ENCODE data around the gene RHBDL1.

Gene RHBDL1

GRCh38 chr16:708959-709358 is 33.5 kb downstream of the RHBDL1 start:
- Histone ChIP-seq H4K20me1 (ENCODE audit: insufficient read depth, low read length, poor library complexity, severe bottlenecking) (no peaks in the 10 kb centered on the region), H3K36me3 (ENCODE audit: insufficient read depth, low read length) (no peaks in the 10 kb centered on the region), H3K9ac (ENCODE audit: low read depth, low read length, poor library complexity, severe bottlenecking) (no peak overlapping the region), H3K4me2 (ENCODE audit: low read depth, low read length, poor library complexity, severe bottlenecking) (no peak overlapping the region), H3K9me3 (ENCODE audit: insufficient read depth, low read depth, low read length) (no peaks in the 10 kb centered on the region), H3K4me3 (ENCODE audit: low read length, poor library complexity, severe bottlenecking) (no peak overlapping the region), H2AFZ (ENCODE audit: low read length) (no peak overlapping the region), H3K27me3 (ENCODE audit: insufficient read depth, low read length, poor library complexity, severe bottlenecking) (no peaks in the 10 kb centered on the region), H3F3A (ENCODE audit: low read depth) (no peaks in the 10 kb centered on the region), H3K79me2 (ENCODE audit: insufficient read depth, low read length) (no peaks in the 10 kb centered on the region), H3K4me1 (ENCODE audit: insufficient read depth, low read length, poor library complexity, severe bottlenecking) (no peaks in the 10 kb centered on the region), H3K9me2 (replicated peaks; ENCODE audit: low read depth, low read length) (no peaks in the 10 kb centered on the region)
- TF ChIP-seq EZH2phosphoT487 (IDR thresholded peaks at IDR 0.05; ENCODE audit: borderline replicate concordance), result no peak
- TF ChIP-seq, protein P1, sequence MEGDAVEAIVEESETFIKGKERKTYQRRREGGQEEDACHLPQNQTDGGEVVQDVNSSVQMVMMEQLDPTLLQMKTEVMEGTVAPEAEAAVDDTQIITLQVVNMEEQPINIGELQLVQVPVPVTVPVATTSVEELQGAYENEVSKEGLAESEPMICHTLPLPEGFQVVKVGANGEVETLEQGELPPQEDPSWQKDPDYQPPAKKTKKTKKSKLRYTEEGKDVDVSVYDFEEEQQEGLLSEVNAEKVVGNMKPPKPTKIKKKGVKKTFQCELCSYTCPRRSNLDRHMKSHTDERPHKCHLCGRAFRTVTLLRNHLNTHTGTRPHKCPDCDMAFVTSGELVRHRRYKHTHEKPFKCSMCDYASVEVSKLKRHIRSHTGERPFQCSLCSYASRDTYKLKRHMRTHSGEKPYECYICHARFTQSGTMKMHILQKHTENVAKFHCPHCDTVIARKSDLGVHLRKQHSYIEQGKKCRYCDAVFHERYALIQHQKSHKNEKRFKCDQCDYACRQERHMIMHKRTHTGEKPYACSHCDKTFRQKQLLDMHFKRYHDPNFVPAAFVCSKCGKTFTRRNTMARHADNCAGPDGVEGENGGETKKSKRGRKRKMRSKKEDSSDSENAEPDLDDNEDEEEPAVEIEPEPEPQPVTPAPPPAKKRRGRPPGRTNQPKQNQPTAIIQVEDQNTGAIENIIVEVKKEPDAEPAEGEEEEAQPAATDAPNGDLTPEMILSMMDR (conservative IDR thresholded peaks at IDR 0.05; ENCODE audit: low read length), result no peak

DNA sequence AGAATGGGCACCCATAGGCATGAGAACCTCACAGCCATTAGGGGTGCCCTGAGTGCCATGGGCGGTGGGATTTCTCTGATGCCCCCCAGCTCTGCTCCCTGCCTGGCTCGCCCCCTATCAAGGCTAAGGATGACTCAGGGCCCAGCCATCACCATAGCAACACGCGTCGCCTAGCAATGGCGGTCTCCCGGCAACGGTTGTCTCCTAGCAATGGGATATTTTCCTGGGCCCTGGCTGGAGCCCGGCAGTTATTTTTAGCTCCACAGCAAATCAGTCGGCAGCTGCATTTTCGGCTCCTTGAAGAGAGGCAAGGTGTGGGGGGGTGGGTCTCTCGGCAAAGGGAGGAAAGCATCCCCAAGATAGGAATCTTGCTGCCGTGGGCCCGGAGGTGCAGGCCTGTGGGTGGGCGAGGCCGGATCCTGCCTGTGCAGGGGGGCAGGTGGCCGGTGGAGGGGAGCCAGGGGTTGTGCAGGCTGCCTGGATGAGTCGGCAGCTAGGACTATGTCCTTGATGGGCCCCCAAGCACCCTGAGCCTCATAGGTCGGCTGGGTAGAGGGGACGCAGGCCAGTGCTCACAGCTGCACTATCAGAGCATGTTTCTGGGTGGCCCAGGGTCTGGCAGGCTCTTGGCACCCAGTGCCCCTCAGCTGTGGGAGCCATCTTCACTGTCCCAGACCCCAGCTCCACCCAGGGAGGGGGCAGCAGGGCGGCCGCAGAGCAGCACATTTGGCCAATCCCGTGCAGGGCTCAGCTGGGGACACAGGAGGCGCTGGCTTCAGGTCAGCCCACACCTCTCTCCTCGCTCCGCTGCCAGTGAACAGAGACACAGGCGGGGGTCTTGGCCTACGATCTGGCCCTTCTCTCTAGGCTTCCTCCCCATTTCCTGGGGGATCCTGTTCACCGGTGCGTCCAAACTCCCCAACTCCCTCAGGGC is 34.4 kb downstream of the RHBDL1 start:
- Histone ChIP-seq H3K27me3 (ENCODE audit: insufficient read depth, low read length, poor library complexity, severe bottlenecking) (no peaks in the 10 kb centered on the region), H4K20me1 (ENCODE audit: insufficient read depth, low read length, poor library complexity, severe bottlenecking) (no peaks in the 10 kb centered on the region), H3K4me1 (ENCODE audit: insufficient read depth, low read length, poor library complexity, severe bottlenecking) (no peaks in the 10 kb centered on the region)

DNA sequence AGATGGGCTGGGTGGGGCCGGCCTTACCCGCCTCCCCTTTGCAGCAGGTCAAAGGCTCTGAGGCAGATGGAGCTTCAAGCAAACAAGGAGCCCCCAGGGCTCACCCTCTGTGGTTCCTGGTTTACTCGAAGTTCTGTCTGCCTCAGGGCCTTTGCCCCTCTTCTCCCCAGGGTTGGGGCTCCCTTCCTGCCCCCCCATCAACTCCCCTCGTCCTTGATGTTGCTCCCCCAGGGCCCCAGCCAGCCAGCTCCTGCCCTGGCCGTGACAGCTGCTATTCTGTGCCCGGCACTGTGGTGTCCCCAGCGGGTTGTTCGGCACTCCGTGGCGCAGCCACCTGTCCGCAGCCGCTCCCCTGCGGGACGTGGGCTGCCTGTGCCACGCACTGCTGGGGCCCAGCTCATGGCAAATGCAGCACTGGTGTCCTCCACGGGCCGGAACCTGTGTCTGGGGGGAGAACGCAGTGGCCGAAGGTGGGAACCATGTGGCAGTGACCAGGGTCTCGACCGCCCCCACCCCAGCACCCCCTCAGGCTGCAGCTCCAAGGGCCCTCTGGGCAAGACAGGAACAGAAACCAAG is 35.1 kb downstream of the RHBDL1 start:
- no peak overlapping the region for H3K4me2 ChIP-seq (ENCODE audit: low read depth, low read length, poor library complexity, severe bottlenecking)
- H3F3A ChIP-seq (ENCODE audit: low read depth), result no peaks in the 10 kb centered on the region
- no peak overlapping the region for H3K9ac ChIP-seq (ENCODE audit: low read depth, low read length, poor library complexity, severe bottlenecking)
- TF ChIP-seq EZH2phosphoT487 (IDR thresholded peaks at IDR 0.05; ENCODE audit: borderline replicate concordance), result no peak
- TF ChIP-seq, protein P1 (conservative IDR thresholded peaks at IDR 0.05; ENCODE audit: low read length), result no peak
- no peaks in the 10 kb centered on the region for H3K79me2 ChIP-seq (ENCODE audit: insufficient read depth, low read length)
- H3K9me3 ChIP-seq (ENCODE audit: insufficient read depth, low read depth, low read length), result no peaks in the 10 kb centered on the region
- no peaks in the 10 kb centered on the region for H3K4me1 ChIP-seq (ENCODE audit: insufficient read depth, low read length, poor library complexity, severe bottlenecking)
- H4K20me1 ChIP-seq (ENCODE audit: insufficient read depth, low read length, poor library complexity, severe bottlenecking), result no peaks in the 10 kb centered on the region
- H3K9me2 ChIP-seq (replicated peaks; ENCODE audit: low read depth, low read length), result no peaks in the 10 kb centered on the region
- no peaks in the 10 kb centered on the region for H3K27me3 ChIP-seq (ENCODE audit: insufficient read depth, low read length, poor library complexity, severe bottlenecking)
- H3K36me3 ChIP-seq (ENCODE audit: insufficient read depth, low read length), result no peaks in the 10 kb centered on the region
- no peak overlapping the region for H2AFZ ChIP-seq (ENCODE audit: low read length)
- H3K4me3 ChIP-seq (ENCODE audit: low read length, poor library complexity, severe bottlenecking), result no peak overlapping the region

More for the DNA sequence above, 34.4 kb downstream of the RHBDL1 start:
- Histone ChIP-seq H3F3A (ENCODE audit: low read depth) (no peaks in the 10 kb centered on the region), H3K36me3 (ENCODE audit: insufficient read depth, low read length) (no peaks in the 10 kb centered on the region), H3K79me2 (ENCODE audit: insufficient read depth, low read length) (no peaks in the 10 kb centered on the region), H3K9me2 (replicated peaks; ENCODE audit: low read depth, low read length) (no peaks in the 10 kb centered on the region), H2AFZ (ENCODE audit: low read length) (no peak overlapping the region), H3K9me3 (ENCODE audit: insufficient read depth, low read depth, low read length) (no peaks in the 10 kb centered on the region), H3K9ac (ENCODE audit: low read depth, low read length, poor library complexity, severe bottlenecking) (no peak overlapping the region), H3K4me3 (ENCODE audit: low read length, poor library complexity, severe bottlenecking) (no peak overlapping the region), H3K4me2 (ENCODE audit: low read depth, low read length, poor library complexity, severe bottlenecking) (no peak overlapping the region)
- TF ChIP-seq, protein P1 (conservative IDR thresholded peaks at IDR 0.05; ENCODE audit: low read length), result no peak
- TF ChIP-seq EZH2phosphoT487 (IDR thresholded peaks at IDR 0.05; ENCODE audit: borderline replicate concordance), result no peak
